Keratinocyte (primary cell): Measurements from ENCODE around the gene NTNG1. TPM values are rescaled to one million over a fixed set of nuclear protein-coding genes. Genes with fewer than 3 reads are reported as not detected.

ENCODE experiments used
- DNase-seq: peaks from one replicate; pipeline ENCODE4 v3.0.0-alpha.2; 2011; ENCODE audit warnings: low read depth, missing footprints, low spot score
- FAIRE-seq: peaks from 2 replicates; lab custom pipeline; 2011; peaks lifted over from hg19 to GRCh38; lab: Jason Lieb, UNC
- H2AFZ ChIP-seq: 2 replicates; pipeline ENCODE4 v1.6.0; 2012; ENCODE audit warnings: low read length, control low read depth, inconsistent platforms; ENCODE audit not compliant: control insufficient read depth
- H3K27ac ChIP-seq: 2 replicates; pipeline ENCODE4 v1.5.1; 2011; ENCODE audit warnings: low read length; ENCODE audit not compliant: control insufficient read depth, insufficient read depth
- H3K27me3 ChIP-seq: 3 replicates; pipeline ENCODE4 v1.6.0; 2011; ENCODE audit warnings: low read length; ENCODE audit not compliant: control insufficient read depth, insufficient read depth; ENCODE audit errors: extremely low read depth
- H3K36me3 ChIP-seq, 2 experiments: 2 replicates in 1 of 2; 3 replicates in 1 of 2; pipeline ENCODE4 v1.5.1; 2011; ENCODE audit warnings: low read length in 2 of 2, mild to moderate bottlenecking in 1 of 2; ENCODE audit not compliant: control insufficient read depth in 2 of 2, insufficient read depth in 2 of 2; ENCODE audit errors: extremely low read depth in 1 of 2
- H3K4me1 ChIP-seq: 3 replicates; pipeline ENCODE4 v1.5.1; 2011; ENCODE audit warnings: low read length; ENCODE audit not compliant: control insufficient read depth, insufficient read depth; ENCODE audit errors: extremely low read depth
- H3K4me2 ChIP-seq: 3 replicates; pipeline ENCODE4 v1.6.0; 2011; ENCODE audit warnings: low read depth, low read length; ENCODE audit not compliant: control insufficient read depth, insufficient read depth; ENCODE audit errors: extremely low read depth
- H3K4me3 ChIP-seq, 3 experiments: fragments of 200-600 bp in 1 of 3; sonication (generic) in 1 of 3; 2 replicates in 2 of 3; 3 replicates in 1 of 3; pipeline ENCODE4 v1.5.1; 2011 to 2016; ENCODE audit warnings: low read length in 3 of 3, mild to moderate bottlenecking in 3 of 3, control low read depth in 2 of 3, inconsistent platforms in 1 of 3, low read depth in 1 of 3, mixed read lengths in 1 of 3, mixed run types in 1 of 3, moderate library complexity in 1 of 3; ENCODE audit not compliant: control insufficient read depth in 2 of 3, insufficient read depth in 2 of 3; ENCODE audit errors: extremely low read depth in 1 of 3
- H3K79me2 ChIP-seq: 2 replicates; pipeline ENCODE4 v1.6.0; 2012; ENCODE audit warnings: low read length; ENCODE audit not compliant: control insufficient read depth, insufficient read depth
- H3K9ac ChIP-seq: 3 replicates; pipeline ENCODE4 v1.6.0; 2011; ENCODE audit warnings: low read length; ENCODE audit not compliant: control insufficient read depth, insufficient read depth; ENCODE audit errors: extremely low read depth
- H3K9me1 ChIP-seq: 3 replicates; pipeline ENCODE4 v1.6.0; 2011; ENCODE audit warnings: low read length; ENCODE audit not compliant: control insufficient read depth, insufficient read depth; ENCODE audit errors: extremely low read depth
- H3K9me3 ChIP-seq: 2 replicates; pipeline ENCODE4 v1.5.1; 2012; ENCODE audit warnings: low read depth, low read length; ENCODE audit not compliant: control insufficient read depth
- H4K20me1 ChIP-seq: 3 replicates; pipeline ENCODE4 v1.6.0; 2011; ENCODE audit warnings: low read length; ENCODE audit not compliant: control insufficient read depth, insufficient read depth; ENCODE audit errors: extremely low read depth
- EZH2 ChIP-seq: IDR thresholded peaks from one replicate; pipeline ENCODE4 v1.6.1; 2012; ENCODE audit warnings: inconsistent platforms, mild to moderate bottlenecking, low read length, moderate library complexity
- dilution Hi-C: fragments of 300-500 bp; cut with MboI; formaldehyde crosslinking; loops from one replicate; pipeline ENCODE4 v1.7.0; 2020; ENCODE audit warnings: low sequenced_read_pairs; ENCODE audit not compliant: extremely low pct_ligation_motif_present
- polyA plus RNA-seq, 5 experiments: library from polyadenylated mRNA; depleted of rRNA in 3 of 5; stranded (reverse) in 3 of 5; stranded (forward) in 1 of 5; unstranded in 1 of 5; fragments of >200 nt; gene quantifications; 1 replicate in 1 of 5; 2 replicates in 3 of 5; 3 replicates in 1 of 5; pipeline versions ENCODE4 v1.2.1 to v1.2.3, GENCODE V29; 2011 to 2012; ENCODE audit warnings: missing spikeins in 2 of 5, low read depth in 1 of 5, low replicate concordance in 1 of 5
- TF ChIP-seq, protein P1 (sequence below), 3 experiments: IDR thresholded peaks in 1 of 3; conservative IDR thresholded peaks in 1 of 3; optimal IDR thresholded peaks in 1 of 3; 2 replicates in 2 of 3; 3 replicates in 1 of 3; pipeline versions ENCODE3 to v1.5.1; 2011; ENCODE audit warnings: low read length in 3 of 3, mild to moderate bottlenecking in 3 of 3, moderate library complexity in 2 of 3, control low read depth in 1 of 3, inconsistent platforms in 1 of 3; ENCODE audit not compliant: insufficient read depth in 2 of 3; ENCODE audit errors: extremely low read depth in 1 of 3

Gene NTNG1
- polyA plus RNA-seq, 1 donor (not counting 4 experiments of a cell fraction or from before 2014, with no cell fraction given): 8.1 TPM

DNA sequence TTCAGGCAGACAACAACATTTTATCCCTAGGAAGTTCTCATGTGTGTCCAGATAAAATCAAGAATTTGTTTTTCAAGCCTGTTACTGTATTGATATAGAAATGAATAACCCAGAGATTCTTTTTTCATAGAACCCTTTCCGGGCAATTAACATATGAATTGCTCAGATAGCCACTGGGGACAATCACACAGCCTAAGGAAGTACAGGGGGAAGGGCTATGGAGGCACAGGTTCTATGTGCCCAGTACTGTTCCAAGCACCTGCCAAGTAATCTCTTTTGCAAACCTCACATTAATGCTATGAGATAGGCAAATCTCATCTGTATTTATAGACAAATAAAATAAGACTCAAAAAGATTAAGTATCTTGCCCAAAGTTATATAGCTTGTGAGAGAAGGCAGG lies 84.9 kb downstream of the NTNG1 start:
- H3K4me3 ChIP-seq: no peak overlapping the region
- dilution Hi-C loops: no loop called here
- H3K27me3 ChIP-seq: no peaks in the 10 kb centered on the region
- no peak overlapping the region for H3K4me2 ChIP-seq
- no peaks in the 10 kb centered on the region for H3K4me1 ChIP-seq
- no peaks in the 10 kb centered on the region for H3K36me3 ChIP-seq
- no peak overlapping the region for H3K9ac ChIP-seq
- H3K9me1 ChIP-seq: no peaks in the 10 kb centered on the region
- H3K79me2 ChIP-seq: no peaks in the 10 kb centered on the region
- no peak for TF ChIP-seq EZH2
- TF ChIP-seq, protein P1, sequence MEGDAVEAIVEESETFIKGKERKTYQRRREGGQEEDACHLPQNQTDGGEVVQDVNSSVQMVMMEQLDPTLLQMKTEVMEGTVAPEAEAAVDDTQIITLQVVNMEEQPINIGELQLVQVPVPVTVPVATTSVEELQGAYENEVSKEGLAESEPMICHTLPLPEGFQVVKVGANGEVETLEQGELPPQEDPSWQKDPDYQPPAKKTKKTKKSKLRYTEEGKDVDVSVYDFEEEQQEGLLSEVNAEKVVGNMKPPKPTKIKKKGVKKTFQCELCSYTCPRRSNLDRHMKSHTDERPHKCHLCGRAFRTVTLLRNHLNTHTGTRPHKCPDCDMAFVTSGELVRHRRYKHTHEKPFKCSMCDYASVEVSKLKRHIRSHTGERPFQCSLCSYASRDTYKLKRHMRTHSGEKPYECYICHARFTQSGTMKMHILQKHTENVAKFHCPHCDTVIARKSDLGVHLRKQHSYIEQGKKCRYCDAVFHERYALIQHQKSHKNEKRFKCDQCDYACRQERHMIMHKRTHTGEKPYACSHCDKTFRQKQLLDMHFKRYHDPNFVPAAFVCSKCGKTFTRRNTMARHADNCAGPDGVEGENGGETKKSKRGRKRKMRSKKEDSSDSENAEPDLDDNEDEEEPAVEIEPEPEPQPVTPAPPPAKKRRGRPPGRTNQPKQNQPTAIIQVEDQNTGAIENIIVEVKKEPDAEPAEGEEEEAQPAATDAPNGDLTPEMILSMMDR (optimal IDR thresholded peaks at IDR 0.05 in 1 of 3, IDR thresholded peaks at IDR 0.05 in 1 of 3, conservative IDR thresholded peaks at IDR 0.05 in 1 of 3; ENCODE audit: extremely low read depth in 1 of 3, insufficient read depth in 2 of 3, low read length in 3 of 3): no peak
- no peak overlapping the region for H3K27ac ChIP-seq
- H3K9me3 ChIP-seq: peaks cover 8% of the 10 kb centered on the region
- H2AFZ ChIP-seq: no peak overlapping the region
- no peaks in the 10 kb centered on the region for H4K20me1 ChIP-seq
- DNase-seq (no peak), FAIRE-seq (no peak)

DNA sequence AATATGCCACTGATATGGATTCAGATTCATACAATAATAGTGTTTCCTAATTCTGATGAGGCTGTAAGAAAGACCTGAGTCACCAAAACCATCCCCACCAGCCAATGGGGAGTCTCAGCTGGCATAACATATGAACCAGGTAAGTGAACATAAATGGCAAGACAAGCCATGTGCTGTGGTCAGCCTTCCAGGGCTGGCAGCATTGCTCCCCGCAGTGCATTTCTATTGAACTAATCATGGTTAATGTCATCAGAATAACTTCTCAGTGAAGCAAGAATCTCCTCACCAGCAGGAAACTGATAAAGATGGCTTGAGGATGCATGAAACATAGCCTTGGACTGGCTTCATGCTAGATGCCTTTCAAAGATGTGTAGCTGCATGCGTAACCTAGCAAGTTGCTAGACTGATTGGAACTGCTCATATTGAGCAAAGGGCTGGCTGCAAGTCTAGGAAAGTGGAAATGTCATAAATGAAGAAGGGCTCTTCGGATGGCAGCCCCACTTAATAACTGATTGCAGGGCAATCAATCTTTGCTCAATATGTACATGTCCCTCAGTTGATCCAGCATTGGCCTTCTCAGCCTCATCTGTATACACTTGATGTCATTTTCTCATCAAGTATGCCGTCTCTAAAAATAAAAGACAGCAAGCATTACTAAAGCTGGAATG lies 88.0 kb downstream of the NTNG1 start:
- H3K9ac ChIP-seq: no peak overlapping the region
- peaks cover 8% of the 10 kb centered on the region for H3K9me3 ChIP-seq
- no peak overlapping the region for H3K4me2 ChIP-seq
- no peaks in the 10 kb centered on the region for H3K79me2 ChIP-seq
- FAIRE-seq (peak; percentile 57), DNase-seq (peak; percentile 21)
- H3K9me1 ChIP-seq: no peaks in the 10 kb centered on the region
- no peaks in the 10 kb centered on the region for H4K20me1 ChIP-seq
- no peaks in the 10 kb centered on the region for H3K36me3 ChIP-seq
- TF ChIP-seq, protein P1 (optimal IDR thresholded peaks at IDR 0.05 in 1 of 3, IDR thresholded peaks at IDR 0.05 in 1 of 3, conservative IDR thresholded peaks at IDR 0.05 in 1 of 3; ENCODE audit: extremely low read depth in 1 of 3, insufficient read depth in 2 of 3, low read length in 3 of 3): no peak
- TF ChIP-seq EZH2: no peak
- no peak overlapping the region for H2AFZ ChIP-seq
- H3K27me3 ChIP-seq: no peaks in the 10 kb centered on the region
- no peak overlapping the region for H3K27ac ChIP-seq
- dilution Hi-C loops: no loop called here
- H3K4me3 ChIP-seq: no peak overlapping the region
- no peaks in the 10 kb centered on the region for H3K4me1 ChIP-seq
